A549 (cell line): ENCODE results near the gene FAM118A. TPM values are rescaled to one million over a fixed set of nuclear protein-coding genes. Genes with fewer than 3 reads are reported as not detected.
A peak's percentile ranks its signal among the peaks of the same experiment; 100 is the strongest.

Experiments used
- ATAC-seq, 2 experiments: fragments of 200-7000 bp in 1 of 2; fragments of >200 bp in 1 of 2; cut with Nextera tagmentation in 1 of 2; cut with Tn5 transposase in 1 of 2; 3 replicates each; pipeline versions ENCODE4 v1.8.0 to v1.9.1; 2018 to 2020; ENCODE audit warnings: mild to moderate bottlenecking in 1 of 2, moderate library complexity in 1 of 2
- CTCF ChIA-PET: fragments of 300-600 bp; sonication (Branson Sonifier 250); formaldehyde crosslinking; extraction: SDS; loops from one replicate; lab custom pipeline; 2021; ENCODE audit warnings: antibody characterized with exemption, inconsistent platforms; lab: Yijun Ruan, JAX
- POLR2A ChIA-PET: fragments of 350-600 bp; formaldehyde crosslinking; extraction: SDS; loops from one replicate; lab custom pipeline; 2021; ENCODE audit warnings: antibody characterized with exemption, inconsistent platforms; lab: Yijun Ruan, JAX
- DNase-seq, 2 experiments: peaks; one replicate each; pipeline versions ENCODE4 v3.0.0 to v3.0.0-alpha.2; 2011 to 2016; ENCODE audit warnings: low read depth in 1 of 2, low spot score in 1 of 2
- FAIRE-seq: peaks from 2 replicates; lab custom pipeline; 2011; peaks lifted over from hg19 to GRCh38; lab: Jason Lieb, UNC
- H3K27ac ChIP-seq, 2 experiments: fragments of >200 bp; sonication (Bioruptor Twin); formaldehyde crosslinking; 3 replicates each; pipeline ENCODE4 v1.5.1; 2016 to 2017
- H3K4me1 ChIP-seq: fragments of >200 bp; sonication (Bioruptor Twin); formaldehyde crosslinking; 3 replicates; pipeline ENCODE4 v1.6.1; 2016
- H3K4me2 ChIP-seq: fragments of >200 bp; sonication (Bioruptor Twin); formaldehyde crosslinking; 3 replicates; pipeline ENCODE4 v1.6.1; 2016
- H3K4me3 ChIP-seq: fragments of >200 bp; sonication (Bioruptor Twin); formaldehyde crosslinking; 3 replicates; pipeline ENCODE4 v1.5.1; 2016
- H3K9me3 ChIP-seq: fragments of >200 bp; sonication (Bioruptor Twin); formaldehyde crosslinking; 3 replicates; pipeline ENCODE4 v1.6.1; 2016
- ATOH8 ChIP-seq: fragments of 250-450 bp; sonication (Bioruptor Pico); IDR thresholded peaks from 2 replicates; pipeline ENCODE4 v1.5.0; 2020; ENCODE audit warnings: low read depth, mild to moderate bottlenecking, moderate library complexity
- CBX8 ChIP-seq: fragments of 200-600 bp; sonication (generic); IDR thresholded peaks from 2 replicates; pipeline ENCODE4 v1.6.1; 2016
- CEBPB ChIP-seq, 2 experiments: fragments of >200 bp in 1 of 2; sonication (Bioruptor Twin) in 1 of 2; formaldehyde crosslinking in 1 of 2; IDR thresholded peaks; 2 replicates each; pipeline ENCODE4 v1.6.1; 2012 to 2016
- CHD4 ChIP-seq: fragments of 200-600 bp; sonication (generic); IDR thresholded peaks from 2 replicates; pipeline ENCODE4 v1.6.1; 2016; ENCODE audit warnings: antibody characterized with exemption, mild to moderate bottlenecking, borderline replicate concordance
- EHMT2 ChIP-seq: fragments of 200-600 bp; sonication (generic); IDR thresholded peaks from 2 replicates; pipeline ENCODE4 v1.6.1; 2016; ENCODE audit warnings: antibody characterized with exemption, low read depth, mild to moderate bottlenecking, moderate library complexity
- ELK1 ChIP-seq: fragments of 150-350 bp; IDR thresholded peaks from 2 replicates; pipeline ENCODE4 v1.6.1; 2014; ENCODE audit warnings: low read depth, mild to moderate bottlenecking, low read length
- EP300 ChIP-seq, 2 experiments: fragments of >200 bp; sonication (Bioruptor Twin); formaldehyde crosslinking; IDR thresholded peaks; 2 replicates in 1 of 2; 3 replicates in 1 of 2; pipeline ENCODE4 v1.6.1; 2016 to 2017
- GATA3 ChIP-seq: IDR thresholded peaks from 2 replicates; pipeline ENCODE4 v1.6.1; 2012; ENCODE audit warnings: borderline replicate concordance
- HDAC2 ChIP-seq: fragments of 200-600 bp; sonication (generic); IDR thresholded peaks from 2 replicates; pipeline ENCODE4 v1.6.1; 2016
- HES2 ChIP-seq: fragments of >200 bp; sonication (Bioruptor Twin); formaldehyde crosslinking; IDR thresholded peaks from 2 replicates; pipeline ENCODE4 v1.6.1; 2016
- HEYL ChIP-seq: fragments of 250-450 bp; sonication (Bioruptor Pico); IDR thresholded peaks from 2 replicates; pipeline ENCODE4 v1.8.0; 2021; ENCODE audit warnings: mild to moderate bottlenecking, moderate library complexity
- HOXB5 ChIP-seq: fragments of 250-450 bp; sonication (Bioruptor Pico); IDR thresholded peaks from 2 replicates; pipeline ENCODE4 v1.5.0; 2020; ENCODE audit warnings: mild to moderate bottlenecking, moderate library complexity
- JUNB ChIP-seq: fragments of >200 bp; sonication (Bioruptor Twin); formaldehyde crosslinking; IDR thresholded peaks from 2 replicates; pipeline ENCODE4 v1.6.1; 2016
- KDM1A ChIP-seq: fragments of 200-600 bp; sonication (generic); IDR thresholded peaks from 2 replicates; pipeline ENCODE4 v1.6.1; 2016; ENCODE audit warnings: low read depth, mild to moderate bottlenecking
- MAFK ChIP-seq: fragments of 450-650 bp; IDR thresholded peaks from 2 replicates; pipeline ENCODE4 v1.6.1; 2014; ENCODE audit not compliant: partially characterized antibody
- MAX ChIP-seq: IDR thresholded peaks from 2 replicates; pipeline ENCODE4 v1.6.1; 2012
- MYC ChIP-seq: IDR thresholded peaks from 2 replicates; pipeline ENCODE4 v1.6.1; 2012; ENCODE audit warnings: mild to moderate bottlenecking, inconsistent platforms, low read length, improper control_type of control experiment, borderline replicate concordance
- NFE2L2 ChIP-seq: fragments of 150-350 bp; conservative IDR thresholded peaks from 2 replicates; pipeline ENCODE4 v1.6.1; 2014; ENCODE audit warnings: low read length
- NR3C1 ChIP-seq: fragments of >200 bp; sonication (Bioruptor Twin); formaldehyde crosslinking; IDR thresholded peaks from 3 replicates; pipeline ENCODE4 v1.6.1; 2017
- POLR2A ChIP-seq: IDR thresholded peaks from 2 replicates; pipeline ENCODE4 v1.6.1; 2012; ENCODE audit warnings: mild to moderate bottlenecking, low read length
- RARB ChIP-seq: fragments of 250-450 bp; sonication (Bioruptor Pico); IDR thresholded peaks from 2 replicates; pipeline ENCODE4 v1.8.0; 2021; ENCODE audit warnings: mild to moderate bottlenecking, moderate library complexity
- RNF2 ChIP-seq: fragments of 200-600 bp; sonication (generic); IDR thresholded peaks from 2 replicates; pipeline ENCODE4 v1.6.1; 2016; ENCODE audit warnings: low read depth, mild to moderate bottlenecking, antibody characterized with exemption, moderate library complexity, borderline replicate concordance
- SREBF2 ChIP-seq: fragments of 450-650 bp; IDR thresholded peaks from 2 replicates; pipeline ENCODE4 v1.6.1; 2014; ENCODE audit warnings: mild to moderate bottlenecking, moderate library complexity
- ZC3H11A ChIP-seq: fragments of 450-650 bp; IDR thresholded peaks from 2 replicates; pipeline ENCODE4 v1.6.1; 2014; ENCODE audit warnings: antibody characterized with exemption, mild to moderate bottlenecking
- ZFP36 ChIP-seq: fragments of 450-650 bp; IDR thresholded peaks from 2 replicates; pipeline ENCODE4 v1.6.1; 2014; ENCODE audit warnings: borderline replicate concordance; ENCODE audit not compliant: partially characterized antibody
- ZNF302 ChIP-seq: fragments of 250-450 bp; sonication (Bioruptor Pico); IDR thresholded peaks from 2 replicates; pipeline ENCODE4 v1.9.0; 2021; ENCODE audit warnings: inconsistent platforms, mild to moderate bottlenecking, moderate library complexity
- ZSCAN20 ChIP-seq: fragments of 250-450 bp; sonication (Bioruptor Pico); IDR thresholded peaks from 2 replicates; pipeline ENCODE4 v1.8.0; 2022; ENCODE audit warnings: mild to moderate bottlenecking, moderate library complexity
- WGBS: methylation state at CpG from one replicate; pipeline ENCODE4 v1.1.6; 2017; ENCODE audit errors: missing lambda C conversion rate; 5-methylcytosine and 5-hydroxymethylcytosine counted together
- polyA plus RNA-seq, 4 experiments: library from polyadenylated mRNA; depleted of rRNA in 3 of 4; stranded (reverse); fragments of >200 nt; fragmentation: RNase III in 1 of 4; extraction: RNeasy Plus Mini Kit Qiagen cat#74134 plus additional on column Dnase treatment in 1 of 4; gene quantifications; 2 replicates in 3 of 4; 3 replicates in 1 of 4; pipeline ENCODE4 v1.2.3, GENCODE V29; 2011 to 2017

Gene FAM118A
- polyA plus RNA-seq, 2 of the 4 experiments (the other 2 are of a cell fraction) = 16.8 to 18.1 TPM

- ChIA-PET POLR2A (no interaction called here), CTCF (interaction anchor here (0.8 to 1.3 kb wide), 2 partner anchors 69 to 292 kb away, joined by 3 to 4 read pairs; no protein-coding TSS in a partner anchor)
- H3K9me3 ChIP-seq = no peaks in the 10 kb centered on the region
- H3K4me3 ChIP-seq = no peak overlapping the region
- 89% methylated on average over 5 of the region's 20 CpGs for WGBS
- TF ChIP-seq CBX8 (no peak), CHD4 (no peak), ZSCAN20 (CRISPR knock-in tag) (no peak), EHMT2 (no peak), POLR2A (no peak), JUNB (no peak), CEBPB (IDR thresholded peaks at IDR 0.05) (no peak), ZFP36 (no peak), ZC3H11A (no peak), RARB (CRISPR knock-in tag) (no peak), HOXB5 (CRISPR knock-in tag) (no peak), NR3C1 (no peak), KDM1A (no peak), RNF2 (no peak), MAFK (no peak), ZNF302 (CRISPR knock-in tag) (no peak), HES2 (no peak), MYC (no peak), HDAC2 (no peak), ATOH8 (no peak)
- 0 out of 6 replicates have a peak overlapping the region, but pooled peaks of 1 of the 2 experiments have one; percentile 37 for H3K27ac ChIP-seq
- H3K4me2 ChIP-seq = no peak overlapping the region
- no peak for FAIRE-seq
- no peak for ATAC-seq
- no peak for DNase-seq
- peaks cover 12% of the 10 kb centered on the region for H3K4me1 ChIP-seq
Measured at GRCh38 chr22:45261407-45262088, 48.2 kb upstream of the FAM118A start.

GRCh38 chr22:45262195-45262930 is 47.4 kb upstream of the FAM118A start:
- POLR2A ChIA-PET = interaction anchor here (0.6 kb wide), 1 partner anchor 16 kb away, joined by 3 read pairs; no protein-coding TSS in a partner anchor
- H3K27ac ChIP-seq = peak overlapping the region in 1 of 2 experiments; percentile 19; a peak in 1 of 6 replicates
- WGBS = 91% methylated on average over 6 of the region's 13 CpGs
- TF ChIP-seq NR3C1 = no peak
- TF ChIP-seq SREBF2 = no peak
- TF ChIP-seq MAX = no peak
- TF ChIP-seq NFE2L2 = no peak
- TF ChIP-seq ELK1 = no peak
- TF ChIP-seq MAFK = no peak
- TF ChIP-seq EP300 (IDR thresholded peaks at IDR 0.05) = no peak
- no peak for TF ChIP-seq MYC
- no peak for TF ChIP-seq GATA3
- no peak for TF ChIP-seq ATOH8
- TF ChIP-seq ZC3H11A = no peak
- no peak for TF ChIP-seq HEYL (CRISPR knock-in tag)
- no peak for TF ChIP-seq RNF2
- TF ChIP-seq, all 56 proteins: peak for 0
- CTCF ChIA-PET = interaction anchor here (0.8 to 3.3 kb wide), 11 partner anchors 10 to 291 kb away, joined by 3 to 13 read pairs (median 4); no protein-coding TSS in a partner anchor
- Histone ChIP-seq H3K9me3 (no peaks in the 10 kb centered on the region), H3K4me1 (peaks cover 12% of the 10 kb centered on the region), H3K4me2 (no peak overlapping the region), H3K4me3 (no peak overlapping the region)
- ATAC-seq = no peak
- no peak for DNase-seq
- no peak for FAIRE-seq
